ENCODE measurements around the gene GPR62.
"Not testable (repeated sequence)": the region's sequence is repeated elsewhere in the genome, so short reads cannot be mapped to it uniquely, and the experiment has no call there.

Gene GPR62, protein sequence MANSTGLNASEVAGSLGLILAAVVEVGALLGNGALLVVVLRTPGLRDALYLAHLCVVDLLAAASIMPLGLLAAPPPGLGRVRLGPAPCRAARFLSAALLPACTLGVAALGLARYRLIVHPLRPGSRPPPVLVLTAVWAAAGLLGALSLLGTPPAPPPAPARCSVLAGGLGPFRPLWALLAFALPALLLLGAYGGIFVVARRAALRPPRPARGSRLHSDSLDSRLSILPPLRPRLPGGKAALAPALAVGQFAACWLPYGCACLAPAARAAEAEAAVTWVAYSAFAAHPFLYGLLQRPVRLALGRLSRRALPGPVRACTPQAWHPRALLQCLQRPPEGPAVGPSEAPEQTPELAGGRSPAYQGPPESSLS

DNA sequence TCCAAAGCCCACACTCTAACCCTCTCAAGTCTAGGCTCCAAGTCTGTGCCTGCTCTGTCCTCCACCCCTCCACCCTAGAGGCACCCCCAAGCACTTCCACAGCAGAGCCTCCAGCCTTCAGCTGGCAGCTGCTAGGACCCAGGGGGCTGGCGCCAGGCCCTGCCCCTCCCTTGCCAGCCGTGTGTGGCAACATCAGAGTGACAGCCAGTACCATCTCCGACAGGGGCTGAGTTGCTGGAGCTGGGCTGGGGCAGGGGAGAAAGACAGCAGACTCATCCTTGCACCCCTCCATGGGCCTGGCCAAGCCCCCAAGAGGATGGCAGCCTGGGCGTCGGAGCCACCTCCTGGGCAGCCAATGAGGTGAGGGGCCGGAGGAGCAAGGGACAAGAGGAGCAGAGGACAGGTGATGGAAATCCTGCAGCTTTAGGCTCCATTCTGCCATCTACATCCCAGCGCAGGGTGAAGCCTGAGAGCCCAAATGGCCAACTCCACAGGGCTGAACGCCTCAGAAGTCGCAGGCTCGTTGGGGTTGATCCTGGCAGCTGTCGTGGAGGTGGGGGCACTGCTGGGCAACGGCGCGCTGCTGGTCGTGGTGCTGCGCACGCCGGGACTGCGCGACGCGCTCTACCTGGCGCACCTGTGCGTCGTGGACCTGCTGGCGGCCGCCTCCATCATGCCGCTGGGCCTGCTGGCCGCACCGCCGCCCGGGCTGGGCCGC lies at the start of gene GPR62:
GPR62 (plus strand) TSS at position 207 of the 718 bp plus-strand sequence; CDS start at position 479, 272 bp downstream.
- DNase-seq, result no peak

DNA sequence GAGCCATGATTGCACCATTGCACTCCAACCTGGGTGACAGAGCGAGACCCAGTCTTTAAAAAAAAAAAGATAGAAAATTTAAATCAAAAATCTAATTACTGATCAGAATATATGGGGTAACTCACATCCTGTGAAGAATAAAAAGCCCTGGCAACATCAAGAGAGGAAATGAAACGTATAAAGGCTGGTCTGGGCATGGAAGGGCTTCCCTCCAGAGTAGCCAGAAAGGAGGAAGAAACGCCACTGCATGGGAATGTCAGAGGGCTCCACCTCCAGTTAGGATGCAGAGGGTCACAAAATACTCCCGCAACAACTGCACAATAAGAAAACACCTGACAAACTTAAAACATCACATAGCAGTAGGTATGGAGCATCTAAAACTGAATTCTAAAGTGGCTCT lies 47.2 kb upstream of the GPR62 start:
- no peak for DNase-seq

- DNase-seq, result no peak
Measured at GRCh38 chr3:51916418-51916817, 38.8 kb upstream of the GPR62 start.

GRCh38 chr3:51921081-51921578 lies 34.1 kb upstream of the GPR62 start:
- DNase-seq, result no peak

DNA sequence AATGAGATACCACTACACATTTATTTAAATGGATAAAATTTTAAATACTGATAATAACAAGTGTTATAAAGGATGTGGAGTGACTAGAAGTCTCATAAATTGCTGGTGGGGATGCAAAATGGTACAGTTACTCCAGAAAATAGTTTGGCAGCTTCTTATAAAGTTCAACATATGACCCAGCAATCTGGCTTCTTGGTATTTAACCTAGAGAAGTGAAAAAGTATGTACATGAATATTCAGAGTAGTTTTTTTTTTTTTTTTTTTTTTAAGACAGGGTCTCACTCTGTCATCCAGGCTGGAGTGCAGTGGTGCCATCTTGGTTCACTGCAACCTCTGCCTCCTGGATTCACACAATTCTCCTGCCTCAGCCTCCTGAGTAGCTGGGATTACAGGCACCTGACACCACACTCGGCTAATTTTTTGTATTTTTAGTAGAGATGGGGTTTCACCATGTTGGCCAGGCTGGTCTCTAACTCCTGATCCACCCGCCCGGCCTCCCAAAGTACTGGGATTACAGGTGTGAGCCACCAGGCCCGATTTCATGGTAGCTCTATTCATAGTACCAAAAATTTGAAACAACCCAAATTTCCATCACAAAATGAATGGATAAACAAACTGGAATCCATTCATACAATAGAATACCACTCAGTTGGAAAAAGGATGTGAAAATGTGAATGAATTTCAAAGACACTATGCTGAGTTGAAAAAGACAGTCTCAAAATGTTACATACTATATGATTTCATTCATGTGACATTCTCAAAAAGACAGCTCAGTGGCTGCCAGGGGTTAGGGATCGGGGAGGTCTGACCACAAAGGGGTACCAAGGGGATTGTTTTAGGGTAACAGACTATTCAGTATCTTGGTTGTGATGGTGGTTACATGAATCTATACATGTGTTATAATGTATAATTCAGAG lies 27.9 kb upstream of the GPR62 start:
- no peak for DNase-seq

DNA sequence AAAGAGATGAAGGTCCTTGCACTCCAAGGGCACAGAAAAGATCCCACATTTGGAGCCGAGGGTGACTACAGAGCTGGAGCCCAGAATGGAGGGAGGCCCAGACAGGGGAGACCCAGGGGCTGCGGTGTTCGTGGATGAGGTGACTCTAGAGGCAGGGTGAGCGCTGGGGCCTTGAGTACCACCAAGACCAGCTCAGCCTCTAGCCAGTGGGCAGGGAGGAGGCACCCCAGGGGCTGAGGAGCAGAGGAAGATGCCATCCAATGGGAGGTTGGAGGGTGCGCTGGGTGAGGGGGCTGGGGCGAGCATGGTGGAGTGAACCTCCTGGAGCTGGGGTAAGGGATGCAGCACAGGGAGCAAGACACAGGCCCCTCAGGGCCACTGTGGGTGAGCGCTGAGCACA lies 26.7 kb upstream of the GPR62 start:
- DNase-seq, result no peak

GRCh38 chr3:51928981-51929380 lies 26.2 kb upstream of the GPR62 start:
- DNase-seq, result not testable (repeated sequence)

- DNase-seq, result no peak
Measured at GRCh38 chr3:51929420-51930003, 25.7 kb upstream of the GPR62 start.

DNA sequence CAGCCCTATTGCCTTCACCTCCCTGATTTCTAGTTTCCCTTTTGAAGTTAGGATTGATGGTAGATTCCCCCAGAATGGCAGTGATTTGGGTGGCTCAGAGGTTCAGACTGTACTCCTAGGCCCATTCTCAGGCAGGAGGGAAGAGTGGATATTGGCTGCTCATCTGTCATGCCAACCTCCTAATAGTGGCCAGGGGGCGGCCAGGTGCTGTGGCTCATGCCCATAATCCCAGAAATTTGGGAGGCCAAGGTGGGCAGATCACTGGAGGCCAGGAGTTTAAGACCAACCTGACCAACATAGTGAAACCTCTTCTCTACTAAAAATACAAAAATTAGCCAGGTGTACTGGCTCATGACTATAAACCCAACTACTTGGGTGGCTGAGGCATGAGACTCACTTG lies 24.7 kb upstream of the GPR62 start:
- DNase-seq, result no peak

DNA sequence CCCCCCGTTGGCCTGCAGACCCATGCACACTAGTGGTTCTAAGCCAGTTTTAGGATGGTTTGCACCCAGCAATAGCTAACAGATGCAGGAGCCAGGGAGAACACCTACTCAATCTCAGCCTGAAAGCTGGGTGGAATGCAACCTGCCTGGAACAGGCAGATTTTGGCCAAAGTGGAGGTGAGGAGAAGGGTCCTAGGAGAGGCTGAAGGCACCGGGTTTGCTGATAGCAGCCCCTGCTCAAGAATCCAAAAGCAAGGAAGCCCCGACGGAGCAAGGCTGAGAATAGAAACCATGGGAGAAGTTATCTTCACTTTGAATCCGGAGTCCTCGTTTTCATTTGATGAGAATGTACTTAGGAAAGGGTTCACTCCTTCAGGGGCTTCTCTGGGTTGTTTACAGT lies 23.4 kb upstream of the GPR62 start:
- DNase-seq, result no peak

DNA sequence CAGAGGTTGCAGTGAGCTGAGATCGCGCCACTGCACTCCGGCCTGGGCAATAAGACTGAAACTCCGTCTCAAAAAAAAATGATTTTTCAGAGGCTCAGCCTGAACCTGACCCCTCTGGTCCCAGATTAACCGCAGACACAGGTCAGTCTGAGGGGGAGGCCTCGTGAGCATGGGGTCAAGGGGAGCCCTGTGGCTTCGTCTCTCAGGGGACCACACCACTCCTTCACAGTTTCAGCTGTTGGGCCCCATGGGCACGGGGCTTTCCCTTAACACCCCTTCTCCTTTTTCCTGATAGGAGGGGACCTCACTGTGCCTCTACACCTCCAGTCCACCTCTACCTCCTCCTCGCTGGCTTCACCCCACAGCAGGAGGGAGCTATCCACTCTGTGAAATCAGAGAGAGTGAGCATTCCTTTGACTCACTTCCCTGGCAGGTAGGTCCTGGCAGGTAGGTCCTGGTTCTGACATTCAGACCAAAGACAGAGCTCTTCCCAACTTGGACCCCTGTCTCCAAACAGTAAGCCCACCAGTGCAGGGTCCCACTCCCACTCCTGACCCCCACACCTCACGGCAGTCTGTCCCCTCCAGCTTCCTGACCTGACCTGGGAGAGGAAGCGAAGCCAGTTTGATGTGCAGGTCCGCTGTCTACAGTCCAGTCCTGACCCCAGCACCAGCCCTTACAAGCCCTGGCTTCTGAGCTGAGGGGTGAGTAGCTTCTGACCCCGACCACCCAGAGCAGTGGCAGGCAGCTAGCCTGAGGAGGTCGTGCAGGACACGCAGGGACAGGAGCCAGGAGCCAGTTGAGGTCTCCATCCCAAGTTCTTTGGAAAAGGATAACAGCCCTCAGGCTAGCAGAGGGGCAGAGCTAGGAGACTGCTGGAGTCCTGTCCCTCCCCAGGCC lies 22.5 kb upstream of the GPR62 start:
- DNase-seq, result no peak

DNA sequence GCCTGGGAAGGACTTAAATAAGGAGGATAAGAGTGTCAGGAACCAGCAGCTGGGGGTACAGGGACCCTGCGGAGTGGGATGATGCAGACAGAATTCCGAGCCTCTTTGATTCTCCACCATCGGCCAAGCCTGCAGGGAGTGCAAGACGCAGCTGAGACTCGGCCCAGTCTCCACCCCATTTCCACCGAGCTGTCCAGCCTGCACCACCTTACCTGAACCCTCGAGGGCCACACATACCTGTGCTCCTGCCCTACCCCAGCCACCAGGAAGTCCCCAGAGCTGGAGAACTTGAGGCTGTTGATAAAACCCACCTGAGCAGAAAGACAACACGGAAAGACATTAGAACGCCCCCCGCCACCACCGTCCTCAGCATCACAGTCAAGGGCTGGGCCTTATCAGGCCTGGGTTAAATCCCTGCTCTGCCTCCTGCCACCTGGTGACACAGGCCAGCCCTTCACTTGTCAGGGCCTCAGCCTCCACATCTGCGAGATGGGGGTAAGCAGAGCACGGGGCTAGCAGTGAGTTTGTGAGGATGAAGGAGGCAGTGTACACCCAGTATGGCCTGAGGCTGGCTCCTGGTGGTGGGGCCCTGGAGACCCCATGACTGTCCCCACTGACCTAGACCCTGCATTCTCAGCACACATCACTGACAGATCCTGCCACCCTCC lies 21.6 kb upstream of the GPR62 start:
- no peak for DNase-seq

GRCh38 chr3:51934139-51934850 lies 20.9 kb upstream of the GPR62 start:
- DNase-seq, result no peak

GRCh38 chr3:51934991-51935885 lies 19.9 kb upstream of the GPR62 start:
- DNase-seq, result no peak

- no peak for DNase-seq
Measured at GRCh38 chr3:51935886-51936755, 19.1 kb upstream of the GPR62 start.

DNA sequence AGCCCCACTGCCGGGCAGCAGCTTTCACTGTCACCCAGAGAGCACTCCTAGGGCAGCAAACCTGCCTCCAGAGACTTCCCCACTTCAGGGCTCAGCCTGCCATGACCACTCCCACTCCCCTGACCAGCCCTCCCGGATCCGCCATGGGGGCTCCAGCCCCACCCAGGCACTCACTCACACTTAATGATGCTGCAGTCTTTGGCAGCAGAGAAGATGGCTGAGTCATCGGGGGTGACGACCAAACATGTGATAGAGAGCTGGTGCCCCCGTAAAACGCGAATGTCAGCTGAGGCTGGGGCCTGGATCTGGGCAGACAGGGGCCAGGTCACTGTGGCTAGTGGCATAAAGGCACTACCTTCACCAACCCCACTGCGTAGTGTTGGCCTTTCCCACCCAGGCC lies 18.2 kb upstream of the GPR62 start:
- DNase-seq, result no peak

- no peak for DNase-seq
Measured at GRCh38 chr3:51937611-51938450, 17.4 kb upstream of the GPR62 start.
